HEK293T (cell line): ENCODE measurements around the gene ACER1.

ENCODE experiments used
- CTCF ChIA-PET: fragments of 350-600 bp; formaldehyde crosslinking; extraction: SDS; loops from one replicate; lab custom pipeline; 2021; ENCODE audit warnings: antibody characterized with exemption, inconsistent platforms; lab: Yijun Ruan, JAX
- POLR2A ChIA-PET: fragments of 350-600 bp; formaldehyde crosslinking; extraction: SDS; loops from one replicate; lab custom pipeline; 2020; ENCODE audit warnings: antibody characterized with exemption, inconsistent platforms; lab: Yijun Ruan, JAX
- DNase-seq: peaks from one replicate; pipeline ENCODE4 v3.0.0; 2012; ENCODE audit warnings: mixed read lengths; ENCODE audit errors: extremely low spot score
- ARNT ChIP-seq: fragments of 450-650 bp; IDR thresholded peaks from 2 replicates; pipeline ENCODE4 v1.6.1; 2017; ENCODE audit warnings: mild to moderate bottlenecking
- BHLHE40 ChIP-seq: fragments of 450-650 bp; IDR thresholded peaks from 2 replicates; pipeline ENCODE4 v1.6.1; 2016; ENCODE audit warnings: mild to moderate bottlenecking, moderate library complexity, borderline replicate concordance
- CTBP1 ChIP-seq: fragments of 450-650 bp; IDR thresholded peaks from 2 replicates; pipeline ENCODE4 v1.6.1; 2016; ENCODE audit warnings: borderline replicate concordance
- ELF4 ChIP-seq: fragments of 450-650 bp; IDR thresholded peaks from 2 replicates; pipeline ENCODE4 v1.6.1; 2017; ENCODE audit warnings: antibody characterized with exemption
- FOXA1 ChIP-seq: fragments of 450-650 bp; IDR thresholded peaks from 2 replicates; pipeline ENCODE4 v1.6.1; 2016; ENCODE audit warnings: mild to moderate bottlenecking
- FOXK2 ChIP-seq: fragments of 450-650 bp; IDR thresholded peaks from 2 replicates; pipeline ENCODE4 v1.6.1; 2016; ENCODE audit warnings: mild to moderate bottlenecking
- FOXM1 ChIP-seq: fragments of 450-650 bp; IDR thresholded peaks from 2 replicates; pipeline ENCODE4 v1.6.1; 2017; ENCODE audit warnings: mild to moderate bottlenecking, borderline replicate concordance
- HDGF ChIP-seq: fragments of 450-650 bp; IDR thresholded peaks from 2 replicates; pipeline ENCODE4 v1.6.1; 2017; ENCODE audit warnings: antibody characterized with exemption, borderline replicate concordance
- L3MBTL2 ChIP-seq: fragments of 450-650 bp; conservative IDR thresholded peaks from 2 replicates; pipeline ENCODE4 v1.6.1; 2016; ENCODE audit warnings: mild to moderate bottlenecking
- LEF1 ChIP-seq: fragments of 450-650 bp; IDR thresholded peaks from 2 replicates; pipeline ENCODE4 v1.6.1; 2017; ENCODE audit warnings: mild to moderate bottlenecking, borderline replicate concordance
- NFRKB ChIP-seq: fragments of 450-650 bp; IDR thresholded peaks from 2 replicates; pipeline ENCODE4 v1.6.1; 2016; ENCODE audit warnings: mild to moderate bottlenecking, moderate library complexity
- PKNOX1 ChIP-seq: fragments of 450-650 bp; IDR thresholded peaks from 2 replicates; pipeline ENCODE4 v1.6.1; 2016
- SP1 ChIP-seq: fragments of 450-650 bp; IDR thresholded peaks from 2 replicates; pipeline ENCODE4 v1.6.1; 2017
- SUZ12 ChIP-seq: fragments of 450-650 bp; IDR thresholded peaks from 2 replicates; pipeline ENCODE4 v1.6.1; 2016; ENCODE audit warnings: mild to moderate bottlenecking
- TARDBP ChIP-seq: fragments of 450-650 bp; IDR thresholded peaks from 2 replicates; pipeline ENCODE4 v1.6.1; 2016
- ZNF384 ChIP-seq: fragments of 450-650 bp; IDR thresholded peaks from 2 replicates; pipeline ENCODE4 v1.6.1; 2016

The ACER1 gene

DNA sequence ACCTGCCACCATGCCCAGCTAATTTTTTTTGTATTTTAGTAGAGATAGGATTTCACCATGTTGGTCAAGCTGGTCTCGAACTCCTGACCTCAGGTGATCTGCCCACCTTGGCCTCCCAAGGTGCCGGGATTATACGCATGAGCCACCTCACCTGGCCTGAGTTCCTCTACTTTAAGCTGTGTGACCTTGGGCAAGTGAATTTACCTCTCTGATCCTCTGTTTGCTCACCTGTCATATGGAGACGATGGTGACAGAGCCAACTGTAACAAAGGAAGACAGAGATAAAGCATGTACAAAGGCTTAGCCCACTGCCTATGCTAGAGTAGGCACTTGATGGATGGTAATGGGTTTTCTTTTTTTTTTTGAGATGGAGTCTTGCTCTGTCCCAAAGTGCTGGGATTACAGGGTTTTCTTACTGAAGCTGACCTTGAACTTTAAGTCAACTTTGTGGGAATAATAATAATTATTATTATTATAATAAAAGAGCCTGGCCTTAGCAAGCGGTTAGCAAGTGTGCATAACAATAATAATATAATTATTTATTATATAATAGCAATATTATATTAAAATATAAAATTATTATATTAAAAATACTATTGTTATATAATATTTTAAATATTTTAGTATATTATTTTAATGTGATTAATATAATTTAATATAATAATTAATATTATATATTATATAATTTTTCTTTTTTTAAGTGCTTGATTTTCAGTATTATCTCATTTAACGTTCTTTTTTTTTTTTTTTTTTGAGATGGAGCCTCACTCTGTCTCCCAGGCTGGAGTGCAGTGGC is 1.3 kb upstream of the ACER1 start:
- DNase-seq = no peak
- POLR2A ChIA-PET = no interaction called here
- TF ChIP-seq ZNF384 (no peak), SUZ12 (no peak), NFRKB (no peak), ARNT (no peak), BHLHE40 (no peak), ELF4 (no peak), CTBP1 (no peak), SP1 (no peak), FOXA1 (no peak), FOXM1 (no peak), FOXK2 (no peak), L3MBTL2 (no peak), LEF1 (no peak), TARDBP (no peak), HDGF (no peak), PKNOX1 (no peak)
- CTCF ChIA-PET = no interaction called here

- TF ChIP-seq HDGF (no peak), ARNT (no peak), BHLHE40 (no peak), SUZ12 (no peak), NFRKB (no peak), CTBP1 (no peak), L3MBTL2 (no peak), ELF4 (no peak), LEF1 (no peak), SP1 (no peak), ZNF384 (no peak), FOXM1 (no peak), FOXA1 (no peak), TARDBP (no peak), PKNOX1 (no peak), FOXK2 (no peak)
- ChIA-PET CTCF (no interaction called here), POLR2A (no interaction called here)
- DNase-seq = no peak
Observed at GRCh38 chr19:6326815-6327214, 6.6 kb downstream of the ACER1 start.

DNA sequence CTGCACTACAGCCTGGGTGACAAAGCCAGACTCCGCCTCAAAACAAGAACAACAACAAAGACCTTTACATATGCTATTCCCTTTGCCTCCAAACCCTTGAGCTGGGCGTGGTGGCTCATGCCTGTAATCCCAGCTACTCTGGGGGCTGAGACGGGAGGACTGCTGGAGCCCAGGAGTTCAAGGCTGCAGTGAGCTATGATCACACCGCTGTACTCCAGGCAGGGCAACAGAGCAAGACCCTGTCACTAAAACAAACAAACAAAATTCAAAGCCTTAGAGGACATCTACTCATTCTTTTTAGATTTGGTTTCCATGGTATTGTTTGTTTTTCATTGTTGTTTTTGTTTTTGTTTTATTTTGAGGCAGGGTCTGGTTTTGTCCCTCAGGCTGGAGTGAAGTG is 7.8 kb downstream of the ACER1 start:
- POLR2A ChIA-PET = interaction anchor here (1.3 kb wide), 1 partner anchor 13 kb away, joined by 3 read pairs; no protein-coding TSS in a partner anchor
- CTCF ChIA-PET = no interaction called here

DNA sequence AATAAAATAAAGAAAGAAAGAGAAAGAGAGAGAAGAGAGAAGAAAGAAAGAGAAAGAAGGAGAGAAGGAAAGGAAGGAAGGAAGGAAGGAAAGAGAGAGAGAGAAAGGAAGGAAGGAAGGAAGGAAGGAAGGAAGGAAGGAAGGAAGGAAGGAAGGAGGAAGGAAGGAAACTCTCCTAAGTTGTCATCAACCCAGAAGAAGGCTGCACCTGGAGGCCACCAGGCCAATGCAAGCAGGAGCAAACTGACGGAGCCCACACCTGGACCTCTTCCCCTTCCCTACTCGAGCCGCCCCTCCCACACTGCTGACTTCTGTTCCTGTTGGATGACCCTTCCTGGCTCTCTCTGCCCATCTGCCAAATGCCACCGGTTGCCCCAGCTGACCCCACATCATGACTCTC is 8.7 kb downstream of the ACER1 start:
- POLR2A ChIA-PET = no interaction called here
- no peak for TF ChIP-seq FOXK2
- no peak for TF ChIP-seq TARDBP
- no peak for TF ChIP-seq SP1
- no peak for TF ChIP-seq CTBP1
- TF ChIP-seq LEF1 = no peak
- no peak for TF ChIP-seq SUZ12
- no peak for TF ChIP-seq L3MBTL2
- no peak for TF ChIP-seq ARNT
- no peak for TF ChIP-seq ZNF384
- no peak for TF ChIP-seq BHLHE40
- no peak for TF ChIP-seq ELF4
- TF ChIP-seq PKNOX1 = no peak
- CTCF ChIA-PET = no interaction called here
- no peak for DNase-seq

More for the DNA sequence above, 7.8 kb downstream of the ACER1 start:
- TF ChIP-seq LEF1 = no peak
- no peak for TF ChIP-seq ARNT
- no peak for TF ChIP-seq BHLHE40
- no peak for TF ChIP-seq SUZ12
- TF ChIP-seq FOXK2 = no peak
- TF ChIP-seq ELF4 = no peak
- TF ChIP-seq FOXA1 = no peak
- no peak for TF ChIP-seq TARDBP
- no peak for TF ChIP-seq SP1
- no peak for TF ChIP-seq CTBP1
- no peak for TF ChIP-seq L3MBTL2
- TF ChIP-seq ZNF384 = no peak
- TF ChIP-seq PKNOX1 = no peak
- no peak for TF ChIP-seq FOXM1
- TF ChIP-seq HDGF = no peak
- TF ChIP-seq NFRKB = no peak
- DNase-seq = no peak

DNA sequence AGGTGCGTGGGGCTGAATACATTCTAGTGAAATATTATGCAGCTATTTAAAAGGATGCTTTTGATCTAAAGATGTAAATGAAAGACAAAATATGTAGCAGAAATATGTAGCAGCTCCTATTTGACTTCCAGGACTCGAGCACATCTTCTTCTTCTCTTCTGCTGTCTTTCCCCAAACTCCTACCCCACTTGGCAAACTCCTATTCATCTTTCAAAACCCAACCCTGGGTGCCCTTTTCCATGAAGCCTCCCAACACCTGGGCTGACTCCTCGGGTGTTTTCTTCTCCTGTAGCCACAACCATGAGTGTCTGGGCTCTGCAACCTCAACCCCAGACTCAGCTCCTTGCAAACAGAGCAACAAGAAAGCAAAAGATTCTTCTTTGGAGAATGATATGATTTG is 11.1 kb downstream of the ACER1 start:
- TF ChIP-seq ZNF384 (no peak), FOXA1 (no peak), FOXK2 (no peak), HDGF (no peak), BHLHE40 (no peak), ARNT (no peak), CTBP1 (no peak), L3MBTL2 (no peak), ELF4 (no peak)
- DNase-seq = no peak
- ChIA-PET POLR2A (no interaction called here), CTCF (no interaction called here)
